Measurements from ENCODE around the gene CTNNA1.

- TF ChIP-seq YY1 (IDR thresholded peaks at IDR 0.05; ENCODE audit: insufficient read depth, insufficient read length), result no peak
- no peak for TF ChIP-seq SUZ12 (IDR thresholded peaks at IDR 0.05; ENCODE audit: extremely low read depth, insufficient read depth, insufficient read length)
Measured at GRCh38 chr5:138725818-138726416, 27.3 kb upstream of the CTNNA1 start.
